GM21528 (cell line): ENCODE measurements around the gene GRM7.

ENCODE experiments used
- ATAC-seq: cut with Tn5 transposase; IDR thresholded peaks from one replicate; pipeline ENCODE4 v1.9.1; 2021; ENCODE audit warnings: mild to moderate bottlenecking, moderate library complexity; ENCODE audit not compliant: unreplicated experiment, low FRiP score

Gene GRM7

GRCh38 chr3:7621046-7621630, 760.2 kb downstream of the GRM7 start:
- no peak for ATAC-seq

GRCh38 chr3:7621651-7622050, 760.7 kb downstream of the GRM7 start:
- no peak for ATAC-seq

GRCh38 chr3:7625021-7625420, 764.1 kb downstream of the GRM7 start:
- no peak for ATAC-seq

GRCh38 chr3:7630351-7630911, 769.5 kb downstream of the GRM7 start:
- ATAC-seq, result no peak

DNA sequence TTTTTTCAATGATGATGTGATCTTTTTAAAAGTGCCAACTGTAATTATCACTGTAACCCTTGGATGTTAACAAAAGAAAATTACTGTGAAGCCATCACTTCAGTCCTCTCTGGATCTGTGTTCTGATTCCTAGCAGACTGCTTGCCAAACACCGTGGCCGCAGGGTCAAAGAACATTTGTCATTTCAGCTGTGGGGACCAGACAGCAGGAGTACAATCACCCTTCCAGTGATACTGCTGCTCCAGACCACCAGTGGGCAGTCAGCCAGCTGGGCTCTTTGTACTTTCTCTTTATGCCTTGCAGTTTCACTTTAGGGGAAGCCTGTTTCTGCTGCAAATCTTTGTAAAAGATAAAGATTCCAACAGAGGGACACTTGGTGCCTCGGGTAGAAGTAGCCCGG, 770.0 kb downstream of the GRM7 start:
- no peak for ATAC-seq

GRCh38 chr3:7632305-7632704, 771.4 kb downstream of the GRM7 start:
- ATAC-seq, result no peak

DNA sequence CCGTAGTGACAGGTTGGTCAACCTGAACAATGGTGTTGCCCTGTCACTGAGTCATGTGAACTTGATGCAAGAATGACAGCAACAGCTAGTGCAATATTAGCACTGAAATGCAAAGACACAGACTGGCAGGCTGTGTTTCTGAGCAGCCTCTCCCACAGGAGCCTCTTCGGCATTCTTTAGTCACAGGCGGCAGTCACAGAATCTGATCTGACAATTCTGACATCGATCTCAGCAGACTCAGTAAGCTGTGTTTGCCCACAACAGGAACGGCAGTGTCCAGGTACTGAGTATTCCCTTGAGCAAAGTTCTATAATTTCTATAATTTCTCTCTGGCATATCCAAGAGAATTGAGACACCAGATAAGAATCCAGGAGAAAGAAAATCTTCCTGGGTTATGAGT, 776.8 kb downstream of the GRM7 start:
- no peak for ATAC-seq

DNA sequence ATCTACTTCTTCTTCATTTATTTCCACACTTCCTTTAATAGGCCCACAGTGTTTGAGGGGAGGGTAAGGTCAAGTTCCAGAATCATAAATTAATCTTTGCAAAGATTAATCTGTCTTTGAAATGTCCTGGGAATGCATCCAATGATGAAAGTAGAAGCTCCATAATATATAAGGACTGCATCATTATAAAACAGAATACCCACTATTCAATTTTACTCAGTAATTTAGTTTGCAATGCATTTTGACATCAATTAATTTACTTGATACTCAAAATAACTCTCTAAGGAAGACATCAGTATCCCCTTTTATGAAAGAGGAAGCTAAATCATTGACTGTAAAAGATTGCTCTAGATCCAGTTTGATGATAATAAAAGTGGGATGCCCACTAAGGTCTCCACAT, 777.2 kb downstream of the GRM7 start:
- no peak for ATAC-seq

DNA sequence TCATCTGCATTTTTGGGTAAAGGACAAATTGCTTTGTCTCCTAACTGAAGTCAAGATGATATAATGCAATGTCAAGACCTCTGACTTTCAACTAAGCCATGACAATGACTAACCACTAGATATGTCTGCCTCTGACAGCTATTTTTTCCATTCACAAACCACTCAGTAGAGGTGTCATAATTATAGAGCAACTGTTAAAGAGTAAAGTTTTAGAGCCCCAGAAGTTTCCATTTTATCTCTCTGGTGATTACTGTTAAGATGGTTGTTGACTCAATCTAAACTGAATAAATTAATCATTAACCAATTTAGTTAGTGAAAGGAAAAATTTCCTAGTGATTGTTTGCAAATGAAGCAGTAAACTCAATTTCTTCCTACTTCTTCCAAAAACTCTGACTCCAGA, 779.9 kb downstream of the GRM7 start:
- ATAC-seq, result no peak

DNA sequence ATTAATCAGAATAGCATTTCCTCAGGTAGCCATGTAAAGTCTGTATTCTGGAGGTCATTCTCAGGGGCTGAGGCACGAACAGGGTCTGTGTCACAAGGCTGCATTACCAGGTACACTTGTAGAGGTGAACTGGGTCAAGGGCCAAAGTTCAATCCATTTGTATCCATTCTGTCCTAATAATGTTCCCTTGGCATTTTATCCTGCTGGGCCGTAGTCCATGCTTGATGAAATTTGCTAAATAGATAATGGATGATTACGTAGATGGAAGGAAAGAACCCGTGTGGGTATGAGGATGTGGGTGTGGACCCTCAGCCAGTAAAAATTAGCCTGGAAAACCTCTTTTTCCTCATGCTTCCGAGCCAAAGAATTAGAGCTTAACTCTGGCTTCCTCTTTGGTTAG, 785.9 kb downstream of the GRM7 start:
- no peak for ATAC-seq

DNA sequence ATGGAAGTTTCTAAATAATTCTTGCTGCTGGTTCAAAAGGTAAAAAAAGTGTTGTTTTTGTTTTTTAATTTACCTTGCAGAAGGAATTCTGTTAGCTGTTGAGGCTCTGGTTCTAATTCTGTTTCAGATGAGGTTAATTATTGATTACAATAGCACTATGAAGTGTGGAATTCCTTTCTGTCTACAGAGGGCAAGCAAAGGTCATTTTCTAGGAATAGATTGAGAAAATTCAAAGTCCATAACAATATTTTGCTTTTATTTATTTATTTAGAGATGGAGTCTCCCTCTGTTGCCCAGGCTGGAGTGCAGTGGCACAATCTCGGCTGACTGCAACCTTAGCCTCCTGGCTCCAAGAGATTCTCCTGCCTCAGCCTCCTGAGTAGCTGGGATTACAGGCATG, 789.6 kb downstream of the GRM7 start:
- ATAC-seq, result no peak

GRCh38 chr3:7651274-7651673, 790.4 kb downstream of the GRM7 start:
- ATAC-seq, result no peak

GRCh38 chr3:7657214-7658112, 796.5 kb downstream of the GRM7 start:
- no peak for ATAC-seq

- no peak for ATAC-seq
Observed at GRCh38 chr3:7658294-7658693, 797.4 kb downstream of the GRM7 start.

DNA sequence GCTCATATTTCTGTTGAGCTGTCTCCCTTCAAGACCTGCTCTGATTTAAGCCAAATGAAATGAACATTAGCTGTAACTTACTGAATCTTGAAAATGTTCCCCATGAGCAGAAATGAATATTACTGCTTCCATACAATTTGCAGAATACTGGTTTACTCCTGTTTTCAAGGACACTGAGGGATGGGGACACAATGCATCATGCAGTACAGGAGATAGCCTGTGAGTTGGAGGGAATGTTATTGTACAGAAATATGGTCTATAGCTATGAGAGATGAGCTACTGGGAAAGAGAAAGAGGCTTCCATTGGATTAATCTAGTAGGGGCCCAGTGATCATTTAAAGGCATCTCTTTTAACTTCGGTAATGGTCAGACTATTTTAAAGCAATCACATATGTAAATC, 798.2 kb downstream of the GRM7 start:
- ATAC-seq, result no peak

DNA sequence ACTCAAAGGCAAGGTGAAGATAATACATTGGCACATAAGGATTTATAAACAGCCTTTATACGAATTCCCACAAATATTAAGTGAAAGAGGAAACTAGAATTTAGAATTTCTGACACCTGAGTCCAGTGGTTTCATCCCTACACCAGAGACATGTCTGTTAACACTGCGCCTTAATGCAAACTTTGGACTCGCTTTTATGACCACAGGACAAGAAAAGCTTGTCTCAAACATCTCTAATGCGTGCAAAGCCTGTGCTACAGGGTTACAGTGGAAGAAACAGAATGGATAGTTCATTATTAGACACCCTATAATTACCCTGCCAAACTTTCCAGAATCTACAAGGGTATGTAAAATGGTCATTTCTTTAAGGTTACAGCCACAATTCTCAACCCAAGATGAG, 802.9 kb downstream of the GRM7 start:
- ATAC-seq, result no peak

DNA sequence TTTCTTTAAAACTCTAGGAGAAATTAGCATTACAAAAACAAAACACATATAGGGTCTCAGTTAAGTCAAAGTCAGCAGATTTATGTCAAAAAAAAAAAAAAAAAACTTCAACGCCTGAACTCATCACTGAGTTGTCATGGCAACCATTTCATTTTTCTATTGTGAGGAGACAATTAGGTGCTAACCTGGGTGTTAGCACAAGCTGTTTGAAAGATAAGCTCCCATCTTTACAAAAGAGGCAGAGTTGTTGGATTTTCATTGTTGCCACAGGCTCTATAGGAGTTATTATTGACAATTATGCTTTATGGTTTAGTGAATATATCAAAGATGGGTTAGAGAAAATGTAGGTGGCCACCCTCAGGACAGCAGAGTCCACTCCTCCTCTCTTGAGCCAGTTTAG, 806.9 kb downstream of the GRM7 start:
- no peak for ATAC-seq

DNA sequence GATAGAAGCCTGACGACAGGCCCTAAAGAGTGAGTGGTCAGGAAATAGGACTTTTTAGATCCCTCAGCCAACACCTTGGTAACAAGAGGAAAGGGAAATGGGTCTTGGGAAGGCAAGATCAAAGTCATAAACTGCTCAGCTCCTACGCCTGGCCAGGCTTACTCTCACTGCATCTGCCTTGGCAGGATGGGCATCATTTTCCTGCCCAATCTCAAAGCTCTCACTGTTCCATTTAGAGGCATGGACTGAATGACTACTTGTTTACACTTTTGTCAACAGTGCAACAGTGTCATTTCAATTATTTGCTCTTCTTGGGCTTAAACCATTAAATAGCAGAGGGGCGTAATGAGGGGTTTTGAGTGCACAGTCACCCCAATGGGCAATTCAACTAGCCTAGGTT, 808.7 kb downstream of the GRM7 start:
- no peak for ATAC-seq

DNA sequence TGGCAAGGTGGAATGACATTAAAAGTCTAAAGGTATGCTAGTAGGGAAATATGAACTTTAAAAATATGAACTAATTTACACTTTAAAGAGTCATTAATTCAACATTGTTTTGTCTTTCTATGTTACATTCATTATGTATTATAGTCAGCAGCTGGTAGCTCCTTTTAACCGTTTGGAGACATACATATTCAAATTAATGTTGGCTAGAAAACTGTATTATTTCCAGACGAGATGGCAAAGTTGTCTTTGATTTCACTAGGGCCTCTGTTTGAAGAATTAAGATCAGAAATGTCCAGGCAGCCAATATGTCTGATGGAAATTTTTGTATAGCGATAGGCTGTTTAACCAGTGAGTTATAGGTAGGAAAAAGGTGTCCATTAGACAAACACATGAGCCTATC, 817.6 kb downstream of the GRM7 start:
- ATAC-seq, result no peak

DNA sequence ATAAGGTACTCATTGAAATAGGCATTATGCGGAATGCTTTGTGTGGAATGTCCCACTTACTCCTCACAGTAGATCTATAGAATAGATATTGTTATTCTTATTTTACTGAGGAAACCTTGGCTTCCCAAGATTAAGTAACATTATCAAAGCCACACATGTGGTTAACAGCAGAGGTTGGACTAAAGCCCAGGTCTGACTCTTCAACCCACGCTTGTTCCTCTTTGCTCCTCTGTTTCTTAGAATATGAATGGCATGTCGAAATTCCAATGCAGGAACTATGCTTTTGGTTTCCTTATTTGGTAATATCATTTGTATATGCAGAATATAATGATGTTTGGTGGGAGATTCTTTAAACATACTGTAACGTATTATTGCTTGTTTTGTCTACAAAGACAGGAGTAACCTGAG, 821.9 kb downstream of the GRM7 start:
- ATAC-seq, result no peak

GRCh38 chr3:7683426-7683825, 822.5 kb downstream of the GRM7 start:
- ATAC-seq, result no peak

DNA sequence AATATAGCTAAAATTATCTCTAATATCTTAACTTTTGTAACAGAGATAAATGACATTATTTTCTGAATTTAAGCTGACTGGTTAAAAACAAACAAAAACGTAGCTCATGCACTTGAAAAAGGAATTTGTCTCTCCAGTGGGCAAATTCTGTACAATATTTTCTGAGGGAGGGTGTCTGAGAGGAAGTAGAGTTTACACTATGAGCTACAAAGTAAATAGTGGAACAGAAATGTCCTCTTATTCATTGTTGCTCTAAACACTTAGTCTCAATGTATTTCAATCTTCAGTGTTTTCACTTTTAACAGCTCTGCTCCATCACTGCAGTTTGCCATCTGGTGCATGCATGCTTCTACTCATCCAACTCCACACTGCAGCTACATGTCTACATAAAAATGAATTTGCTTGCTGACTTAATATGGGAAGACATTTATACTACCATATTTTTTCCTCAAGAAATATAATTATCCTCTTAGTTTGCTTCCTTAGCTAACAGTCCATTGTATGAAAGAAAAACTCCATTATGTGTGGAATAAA, 823.3 kb downstream of the GRM7 start:
- ATAC-seq, result no peak
